GM12878 (cell line): ENCODE measurements around the gene PPP2R2D. TPM values are rescaled to one million over a fixed set of nuclear protein-coding genes. Genes with fewer than 3 reads are reported as not detected.

Source experiments
- ATAC-seq: fragments of 200-7000 bp; cut with Tn5 transposase; 3 replicates; pipeline ENCODE4 v1.9.1; 2020; ENCODE audit warnings: mild to moderate bottlenecking, moderate library complexity
- BruUV-seq: library from RNA; stranded (reverse); fragments of 400-500 nt; replicated peaks from 2 replicates; lab custom pipeline; 2021; lab: Mats Ljungman, UMichigan
- CTCF ChIA-PET: fragments of 300-600 bp; sonication (Branson Sonifier 250); formaldehyde crosslinking; extraction: SDS; loops from one replicate; lab custom pipeline; 2021; ENCODE audit warnings: inconsistent platforms; lab: Yijun Ruan, JAX
- POLR2A ChIA-PET: fragments of 350-600 bp; formaldehyde crosslinking; extraction: SDS; loops from one replicate; lab custom pipeline; 2021; ENCODE audit warnings: inconsistent platforms; lab: Charles Lee
- RAD21 ChIA-PET: fragments of 300-600 bp; sonication (Branson Sonifier 250); formaldehyde crosslinking; loops from one replicate; lab custom pipeline; 2023; ENCODE audit warnings: antibody characterized with exemption; ENCODE audit not compliant: unreplicated experiment; lab: Charles Lee
- SMC1A ChIA-PET: fragments of 300-600 bp; sonication (Branson Sonifier 250); formaldehyde crosslinking; loops from one replicate; lab custom pipeline; 2023; ENCODE audit not compliant: unreplicated experiment, uncharacterized antibody; lab: Charles Lee
- DNase-seq: peaks from one replicate; pipeline ENCODE4 v3.0.0-alpha.2; 2011; ENCODE audit warnings: low read depth, low spot score
- FAIRE-seq: peaks from 3 replicates; lab custom pipeline; 2011; peaks lifted over from hg19 to GRCh38; lab: Jason Lieb, UNC
- H2AFZ ChIP-seq: 2 replicates; pipeline ENCODE4 v1.6.0; 2011; ENCODE audit warnings: low read depth, low read length, control low read depth; ENCODE audit not compliant: control insufficient read depth
- H3K27ac ChIP-seq: 2 replicates; pipeline ENCODE4 v1.5.1; 2011; ENCODE audit warnings: control low read depth; ENCODE audit not compliant: control insufficient read depth, insufficient read depth
- H3K27me3 ChIP-seq, 2 experiments: replicated peaks in 1 of 2; 2 replicates each; pipeline versions ENCODE4 v1.6.0 to v1.6.1; 2011; ENCODE audit warnings: low read length in 1 of 2; ENCODE audit not compliant: control insufficient read depth in 2 of 2, insufficient read depth in 2 of 2
- H3K36me3 ChIP-seq, 2 experiments: 2 replicates each; pipeline ENCODE4 v1.5.1; 2011; ENCODE audit warnings: low read length in 1 of 2; ENCODE audit not compliant: control insufficient read depth in 2 of 2, insufficient read depth in 2 of 2
- H3K4me1 ChIP-seq: 2 replicates; pipeline ENCODE4 v1.6.1; 2011; ENCODE audit warnings: mild to moderate bottlenecking, low read length, moderate library complexity, mixed read lengths; ENCODE audit not compliant: control insufficient read depth, insufficient read depth
- H3K4me2 ChIP-seq: 2 replicates; pipeline ENCODE4 v1.6.0; 2011; ENCODE audit warnings: control low read depth; ENCODE audit not compliant: control insufficient read depth, insufficient read depth
- H3K4me3 ChIP-seq: fragments of 200-600 bp; sonication (generic); 2 replicates; pipeline ENCODE4 v1.5.1; 2016
- H3K79me2 ChIP-seq: 2 replicates; pipeline ENCODE4 v1.6.0; 2011; ENCODE audit warnings: low read length; ENCODE audit not compliant: control insufficient read depth, insufficient read depth
- H3K9ac ChIP-seq: 2 replicates; pipeline ENCODE4 v1.8.0; 2011; ENCODE audit warnings: low read length, control low read depth, mixed read lengths; ENCODE audit not compliant: control insufficient read depth, insufficient read depth
- H3K9me3 ChIP-seq: replicated peaks from 3 replicates; pipeline ENCODE4 v1.5.1; 2011; ENCODE audit warnings: mild to moderate bottlenecking, low read length; ENCODE audit not compliant: control insufficient read depth, insufficient read depth
- H4K20me1 ChIP-seq: 2 replicates; pipeline ENCODE4 v1.6.0; 2011; ENCODE audit not compliant: control insufficient read depth, insufficient read depth
- CBX5 ChIP-seq: sonication (generic); IDR thresholded peaks from 2 replicates; pipeline ENCODE4 v1.6.1; 2016; ENCODE audit warnings: low read depth, moderate library complexity, mild to moderate bottlenecking, inconsistent platforms
- FOXK2 ChIP-seq: fragments of 450-650 bp; IDR thresholded peaks from 2 replicates; pipeline ENCODE4 v1.6.1; 2017; ENCODE audit warnings: mild to moderate bottlenecking, moderate library complexity
- HCFC1 ChIP-seq: fragments of 150-350 bp; IDR thresholded peaks from 2 replicates; pipeline ENCODE4 v1.6.1; 2014; ENCODE audit warnings: low read length
- HDAC2 ChIP-seq: fragments of 200-600 bp; sonication (generic); IDR thresholded peaks from 2 replicates; pipeline ENCODE4 v1.6.1; 2017
- IKZF1 ChIP-seq: fragments of 450-650 bp; conservative IDR thresholded peaks from 2 replicates; pipeline ENCODE4 v1.6.1; 2017; ENCODE audit warnings: antibody characterized with exemption, mild to moderate bottlenecking
- MYC ChIP-seq: IDR thresholded peaks from 2 replicates; pipeline ENCODE4 v1.6.1; 2011; ENCODE audit warnings: mild to moderate bottlenecking, low read length, moderate library complexity, inconsistent platforms; ENCODE audit not compliant: insufficient read depth, insufficient replicate concordance, insufficient read length, severe bottlenecking
- NFXL1 ChIP-seq: fragments of 450-650 bp; IDR thresholded peaks from 2 replicates; pipeline ENCODE4 v1.6.1; 2017; ENCODE audit warnings: antibody characterized with exemption, mild to moderate bottlenecking, borderline replicate concordance
- PAX5 ChIP-seq: IDR thresholded peaks from 2 replicates; pipeline ENCODE4 v1.6.1; 2011; ENCODE audit warnings: low read depth, low read length, borderline replicate concordance
- SMARCA5 ChIP-seq: fragments of 450-650 bp; IDR thresholded peaks from 2 replicates; pipeline ENCODE4 v1.6.1; 2017; ENCODE audit warnings: mild to moderate bottlenecking
- STAT3 ChIP-seq: IDR thresholded peaks from 2 replicates; pipeline ENCODE4 v1.6.1; 2011; ENCODE audit warnings: low read depth, low read length, improper control_type of control experiment
- ZNF622 ChIP-seq: fragments of 450-650 bp; IDR thresholded peaks from 2 replicates; pipeline ENCODE4 v1.6.1; 2017; ENCODE audit warnings: mild to moderate bottlenecking, inconsistent platforms
- WGBS: methylation state at CpG from one replicate; pipeline ENCODE4 v1.1.6; 2016; ENCODE audit warnings: low lambda C conversion rate; ENCODE audit not compliant: insufficient replicate concordance, insufficient coverage; ENCODE audit errors: missing lambda C conversion rate; 5-methylcytosine and 5-hydroxymethylcytosine counted together
- in situ Hi-C: fragments of 300-500 bp; cut with MboI; formaldehyde crosslinking; loops from 9 replicates; pipeline ENCODE4 v1.14.3; 2018; ENCODE audit warnings: mixed read lengths
- intact Hi-C: fragments of 100-400 bp; cut with micrococcal nuclease; formaldehyde crosslinking; loops from one replicate; pipeline ENCODE4 v1.14.2; 2022; ENCODE audit not compliant: unreplicated experiment
- polyA plus RNA-seq, 11 experiments: library from polyadenylated mRNA; depleted of rRNA in 4 of 11; unstranded in 6 of 11; stranded (reverse) in 5 of 11; fragments of >200 nt; fragmentation: Nextera tagmentation in 4 of 11; fragmentation: Illumina TruSeq in 1 of 11; extraction: Ambion mirVana in 4 of 11; extraction: Trizol in 1 of 11; gene quantifications; 1 replicate in 1 of 11; 2 replicates in 10 of 11; pipeline versions ENCODE4 v1.2.1 to v1.2.3, GENCODE V29; 2011 to 2016; ENCODE audit warnings: inconsistent platforms in 2 of 11, missing spikeins in 2 of 11, low read depth in 1 of 11
- total RNA-seq, 4 experiments: library from RNA; depleted of rRNA in 3 of 4; stranded (reverse); fragments of >200 nt in 3 of 4; fragmentation: Illumina TruSeq in 1 of 4; extraction: Trizol in 1 of 4; gene quantifications; 2 replicates each; pipeline versions ENCODE4 v1.2.1 to v1.2.3, GENCODE V29; 2013 to 2021
- TF ChIP-seq, protein P1 (sequence below): fragments of 450-650 bp; IDR thresholded peaks from 2 replicates; pipeline ENCODE4 v1.6.1; 2017; ENCODE audit warnings: antibody characterized with exemption, mild to moderate bottlenecking, moderate library complexity

Gene PPP2R2D
- total and polyA plus RNA-seq, 10 of the 15 experiments (the other 5 are each of a cell fraction or from before 2014, with no cell fraction given) = 2.8 to 41.9 (median 21.8) TPM

DNA sequence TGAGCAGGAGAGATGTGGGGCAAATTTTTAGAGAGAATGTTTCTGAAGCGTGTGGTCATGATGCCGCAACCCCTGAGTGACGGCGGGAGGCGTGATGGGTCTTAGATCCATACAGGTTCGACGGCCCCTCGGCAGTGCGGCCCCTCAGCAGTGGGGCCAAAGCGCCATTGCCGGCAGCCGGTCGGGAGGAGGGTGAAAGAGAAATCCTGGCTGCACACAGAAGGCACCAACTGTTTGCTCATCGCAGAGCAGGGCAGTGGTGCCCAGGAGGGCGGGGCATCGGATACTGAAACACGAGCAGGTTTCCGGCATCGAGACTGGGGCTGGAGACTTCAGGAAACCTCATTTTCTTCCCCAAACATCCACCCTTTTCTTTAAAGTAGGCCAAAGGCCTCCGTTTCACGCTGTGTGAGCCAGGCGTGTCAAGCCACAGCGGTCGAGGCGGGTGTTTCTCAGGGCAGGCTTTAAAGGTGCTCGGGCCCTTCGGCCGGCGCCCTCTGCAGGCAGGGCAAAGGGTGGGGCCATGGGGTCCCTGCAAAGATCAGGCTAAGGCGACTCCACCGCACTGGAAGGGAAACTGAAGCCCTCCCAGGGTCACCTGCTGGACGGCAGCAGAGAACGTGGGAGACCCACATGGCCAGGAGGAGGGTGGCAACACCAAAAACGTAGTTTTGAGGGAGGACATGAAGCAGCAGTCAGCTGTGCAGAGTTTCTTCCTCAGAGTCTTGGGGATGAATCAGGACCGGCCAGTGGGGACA, 42.0 kb upstream of the PPP2R2D start:
- H3K27ac ChIP-seq = no peak overlapping the region
- FAIRE-seq (no peak), DNase-seq (no peak), ATAC-seq (no peak)
- no peak overlapping the region for H3K4me2 ChIP-seq
- H3K4me1 ChIP-seq = no peaks in the 10 kb centered on the region
- no TSS peak for BruUV-seq
- CTCF ChIA-PET = no interaction called here
- no peak overlapping the region for H3K9ac ChIP-seq
- H3K9me3 ChIP-seq = no peaks in the 10 kb centered on the region
- no peaks in the 10 kb centered on the region for H4K20me1 ChIP-seq
- H3K27me3 ChIP-seq = no peaks in the 10 kb centered on the region
- H2AFZ ChIP-seq = no peak overlapping the region
- WGBS = 63% methylated on average over 35 of the region's 35 CpGs
- RAD21 ChIA-PET = no interaction called here
- POLR2A ChIA-PET = no interaction called here
- H3K79me2 ChIP-seq = no peaks in the 10 kb centered on the region
- SMC1A ChIA-PET = no interaction called here
- intact Hi-C loops = no loop called here
- no peaks in the 10 kb centered on the region for H3K36me3 ChIP-seq
- H3K4me3 ChIP-seq = no peak overlapping the region
- TF ChIP-seq CBX5 (no peak), ZNF622 (no peak)
- in situ Hi-C loops = no loop called here

DNA sequence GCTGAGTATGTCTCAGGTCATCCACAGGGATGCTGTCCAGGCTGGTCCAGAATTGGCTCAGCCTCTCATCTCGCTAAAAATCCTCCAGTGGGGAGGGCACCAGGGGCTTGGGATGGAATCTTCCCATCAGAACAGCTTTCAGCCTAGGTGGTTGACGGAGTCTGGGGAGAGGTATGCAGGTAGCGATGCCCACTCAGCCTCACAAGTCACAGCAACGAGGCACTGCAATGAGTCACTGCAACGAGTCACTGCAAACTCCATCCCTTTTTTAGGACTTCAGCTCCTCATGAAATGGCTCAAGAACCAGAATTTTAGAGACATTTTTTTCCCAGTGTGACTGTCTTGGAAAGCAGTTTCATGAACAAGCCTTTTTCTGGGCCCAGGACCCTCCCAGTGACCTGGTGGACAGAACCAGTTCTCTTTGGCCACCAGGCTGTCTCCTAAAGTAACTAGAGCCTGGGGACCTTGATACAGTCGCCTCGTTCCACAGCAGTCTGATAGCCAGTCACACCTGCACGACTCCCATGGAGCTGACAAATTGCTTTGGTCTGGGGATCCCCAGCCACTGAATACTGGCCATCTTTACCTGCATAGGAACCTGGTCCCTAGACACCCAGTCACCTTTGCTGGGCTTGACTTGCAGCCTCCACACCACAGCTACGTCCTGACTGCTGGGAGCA, 41.3 kb upstream of the PPP2R2D start:
- no peak overlapping the region for H3K4me3 ChIP-seq
- no peak overlapping the region for H3K9ac ChIP-seq
- no peak for TF ChIP-seq NFXL1
- no peak for TF ChIP-seq PAX5
- TF ChIP-seq, protein P1, sequence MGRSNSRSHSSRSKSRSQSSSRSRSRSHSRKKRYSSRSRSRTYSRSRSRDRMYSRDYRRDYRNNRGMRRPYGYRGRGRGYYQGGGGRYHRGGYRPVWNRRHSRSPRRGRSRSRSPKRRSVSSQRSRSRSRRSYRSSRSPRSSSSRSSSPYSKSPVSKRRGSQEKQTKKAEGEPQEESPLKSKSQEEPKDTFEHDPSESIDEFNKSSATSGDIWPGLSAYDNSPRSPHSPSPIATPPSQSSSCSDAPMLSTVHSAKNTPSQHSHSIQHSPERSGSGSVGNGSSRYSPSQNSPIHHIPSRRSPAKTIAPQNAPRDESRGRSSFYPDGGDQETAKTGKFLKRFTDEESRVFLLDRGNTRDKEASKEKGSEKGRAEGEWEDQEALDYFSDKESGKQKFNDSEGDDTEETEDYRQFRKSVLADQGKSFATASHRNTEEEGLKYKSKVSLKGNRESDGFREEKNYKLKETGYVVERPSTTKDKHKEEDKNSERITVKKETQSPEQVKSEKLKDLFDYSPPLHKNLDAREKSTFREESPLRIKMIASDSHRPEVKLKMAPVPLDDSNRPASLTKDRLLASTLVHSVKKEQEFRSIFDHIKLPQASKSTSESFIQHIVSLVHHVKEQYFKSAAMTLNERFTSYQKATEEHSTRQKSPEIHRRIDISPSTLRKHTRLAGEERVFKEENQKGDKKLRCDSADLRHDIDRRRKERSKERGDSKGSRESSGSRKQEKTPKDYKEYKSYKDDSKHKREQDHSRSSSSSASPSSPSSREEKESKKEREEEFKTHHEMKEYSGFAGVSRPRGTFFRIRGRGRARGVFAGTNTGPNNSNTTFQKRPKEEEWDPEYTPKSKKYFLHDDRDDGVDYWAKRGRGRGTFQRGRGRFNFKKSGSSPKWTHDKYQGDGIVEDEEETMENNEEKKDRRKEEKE = no peak
- no peak for TF ChIP-seq HCFC1
- TF ChIP-seq MYC = no peak
- no peak for TF ChIP-seq IKZF1
- TF ChIP-seq SMARCA5 = no peak
- no peak for TF ChIP-seq HDAC2
- no peak for TF ChIP-seq STAT3
- no peak for TF ChIP-seq FOXK2
- H3K27me3 ChIP-seq = no peaks in the 10 kb centered on the region
- ChIA-PET POLR2A (no interaction called here), RAD21 (no interaction called here), CTCF (interaction anchor here (0.6 to 1.0 kb wide), 2 partner anchors 18 to 150 kb away, joined by 3 read pairs; no protein-coding TSS in a partner anchor), SMC1A (no interaction called here)
- H3K36me3 ChIP-seq = no peaks in the 10 kb centered on the region
- no peak for DNase-seq
- H4K20me1 ChIP-seq = no peaks in the 10 kb centered on the region
- H3K79me2 ChIP-seq = no peaks in the 10 kb centered on the region
- no peak for ATAC-seq
- in situ Hi-C loops (no loop called here), intact Hi-C loops (no loop called here)
- no peak overlapping the region for H2AFZ ChIP-seq
- no peak for FAIRE-seq
- H3K9me3 ChIP-seq = no peaks in the 10 kb centered on the region
- H3K27ac ChIP-seq = no peak overlapping the region
- H3K4me2 ChIP-seq = no peak overlapping the region
- 20% methylated on average over 9 of the region's 9 CpGs for WGBS
- H3K4me1 ChIP-seq = no peaks in the 10 kb centered on the region
- BruUV-seq = no TSS peak
